Muscle layer of colon (tissue), 2 donors: ENCODE measurements around the gene ERBIN.

ENCODE experiments used
- H3K27ac ChIP-seq: one replicate; pipeline ENCODE4 v1.7.0; 2013; ENCODE audit warnings: low read depth, mild to moderate bottlenecking, low read length, moderate library complexity
- H3K27me3 ChIP-seq, 2 donors: one replicate each; pipeline ENCODE4 v1.7.0; 2013; ENCODE audit warnings: low read length in 2 of 2, mild to moderate bottlenecking in 2 of 2; ENCODE audit not compliant: insufficient read depth in 2 of 2, control insufficient read depth in 1 of 2
- H3K36me3 ChIP-seq: one replicate; pipeline ENCODE4 v1.7.0; 2013; ENCODE audit warnings: mild to moderate bottlenecking, low read length; ENCODE audit not compliant: insufficient read depth
- H3K4me1 ChIP-seq: one replicate; pipeline ENCODE4 v1.7.0; 2013; ENCODE audit warnings: mild to moderate bottlenecking, low read length; ENCODE audit not compliant: insufficient read depth
- H3K4me3 ChIP-seq, 2 donors: one replicate each; pipeline ENCODE4 v1.7.0; 2013; ENCODE audit warnings: low read length in 2 of 2, low read depth in 1 of 2, mild to moderate bottlenecking in 1 of 2, moderate library complexity in 1 of 2
- H3K9ac ChIP-seq: one replicate; pipeline ENCODE4 v1.7.0; 2013; ENCODE audit warnings: low read length
- H3K9me3 ChIP-seq: one replicate; pipeline ENCODE4 v1.7.0; 2013; ENCODE audit warnings: mild to moderate bottlenecking, low read length
- donor health status: abdominal sarcoma.
- donor health status: Adenocarcinoma of cecum.

ERBIN gene

GRCh38 chr5:65919773-65920172, 6.6 kb upstream of the ERBIN start:
- H3K4me3 ChIP-seq, result no peak overlapping the region
- H3K9me3 ChIP-seq, result no peaks in the 10 kb centered on the region
- no peaks in the 10 kb centered on the region for H3K27me3 ChIP-seq
- no peak overlapping the region for H3K9ac ChIP-seq
- no peak overlapping the region for H3K27ac ChIP-seq
- H3K4me1 ChIP-seq, result peaks cover 7% of the 10 kb centered on the region
- H3K36me3 ChIP-seq, result no peaks in the 10 kb centered on the region

DNA sequence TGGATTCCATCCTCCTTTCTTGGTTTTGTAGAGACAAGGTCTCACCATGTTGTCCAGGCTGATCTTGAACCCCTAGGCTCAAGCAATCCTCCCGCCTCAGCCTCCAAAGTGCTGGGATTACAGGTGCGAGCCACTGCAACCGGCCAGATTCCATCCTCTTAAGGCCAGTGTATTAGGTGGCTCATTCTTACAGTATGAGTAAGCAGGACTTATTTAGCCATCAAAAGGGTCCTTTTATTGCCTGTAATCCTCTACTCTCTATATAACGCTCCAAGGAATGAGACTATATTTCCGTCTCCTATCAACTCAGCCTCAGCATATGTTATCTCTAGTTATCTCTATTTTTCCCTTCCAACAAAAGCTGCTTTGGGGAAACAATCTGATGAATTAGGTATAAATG, 3.0 kb upstream of the ERBIN start:
- H3K9ac ChIP-seq, result no peak overlapping the region
- H3K27ac ChIP-seq, result no peak overlapping the region
- no peaks in the 10 kb centered on the region for H3K9me3 ChIP-seq

GRCh38 chr5:65924366-65925043, 1.9 kb upstream of the ERBIN start:
- Histone ChIP-seq H3K4me3 (peak overlapping the region; percentile 67 to 78), H3K36me3 (no peaks in the 10 kb centered on the region), H3K9me3 (no peaks in the 10 kb centered on the region), H3K4me1 (peaks cover 15% of the 10 kb centered on the region), H3K27me3 (no peaks in the 10 kb centered on the region), H3K9ac (peak overlapping the region; percentile 40), H3K27ac (peak overlapping the region; percentile 98)

More for the DNA sequence above, 3.0 kb upstream of the ERBIN start:
- peaks cover 7% of the 10 kb centered on the region for H3K4me1 ChIP-seq
- no peaks in the 10 kb centered on the region for H3K27me3 ChIP-seq
- no peaks in the 10 kb centered on the region for H3K36me3 ChIP-seq
- no peak overlapping the region for H3K4me3 ChIP-seq

- Histone ChIP-seq H3K9me3 (no peaks in the 10 kb centered on the region), H3K9ac (peak overlapping the region; percentile 40), H3K27ac (peak overlapping the region; percentile 98), H3K36me3 (no peaks in the 10 kb centered on the region), H3K4me3 (peak overlapping the region; percentile 67 to 78), H3K27me3 (no peaks in the 10 kb centered on the region), H3K4me1 (peaks cover 15% of the 10 kb centered on the region)
Observed at GRCh38 chr5:65925044-65925600, 1.3 kb upstream of the ERBIN start.

- peaks cover 15% of the 10 kb centered on the region for H3K4me1 ChIP-seq
- H3K9ac ChIP-seq, result peak overlapping the region; percentile 95
- no peaks in the 10 kb centered on the region for H3K27me3 ChIP-seq
- H3K36me3 ChIP-seq, result no peaks in the 10 kb centered on the region
- peak overlapping the region; percentile 92 for H3K27ac ChIP-seq
- no peaks in the 10 kb centered on the region for H3K9me3 ChIP-seq
- H3K4me3 ChIP-seq, result peak overlapping the region; percentile 75 to 88
Observed at GRCh38 chr5:65925601-65926275, 637 bp upstream of the ERBIN start.

DNA sequence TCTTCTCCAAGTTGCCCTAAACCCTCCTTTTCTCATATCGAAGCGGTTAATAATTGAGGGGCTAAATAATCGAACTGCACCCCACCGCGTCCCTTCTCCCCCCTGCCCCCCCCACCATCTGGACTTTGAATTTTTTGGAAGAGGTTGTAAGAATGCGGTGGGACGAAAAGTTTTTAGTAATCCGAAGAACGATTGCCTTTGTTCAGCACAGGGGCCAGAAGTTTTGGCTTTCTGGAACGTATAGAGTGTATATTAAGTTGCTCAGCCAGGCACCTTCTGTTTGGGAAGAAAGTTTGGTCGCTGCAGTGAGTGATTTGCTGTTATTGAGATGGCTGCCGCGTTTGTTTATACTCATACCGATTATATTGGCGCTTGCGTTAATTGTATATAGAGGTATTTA, 518 bp downstream of the ERBIN start:
- Histone ChIP-seq H3K36me3 (no peaks in the 10 kb centered on the region), H3K4me3 (peak overlapping the region; percentile 75 to 88), H3K9ac (peak overlapping the region; percentile 95), H3K9me3 (no peaks in the 10 kb centered on the region), H3K4me1 (peaks cover 15% of the 10 kb centered on the region), H3K27ac (peak overlapping the region; percentile 92), H3K27me3 (no peaks in the 10 kb centered on the region)

DNA sequence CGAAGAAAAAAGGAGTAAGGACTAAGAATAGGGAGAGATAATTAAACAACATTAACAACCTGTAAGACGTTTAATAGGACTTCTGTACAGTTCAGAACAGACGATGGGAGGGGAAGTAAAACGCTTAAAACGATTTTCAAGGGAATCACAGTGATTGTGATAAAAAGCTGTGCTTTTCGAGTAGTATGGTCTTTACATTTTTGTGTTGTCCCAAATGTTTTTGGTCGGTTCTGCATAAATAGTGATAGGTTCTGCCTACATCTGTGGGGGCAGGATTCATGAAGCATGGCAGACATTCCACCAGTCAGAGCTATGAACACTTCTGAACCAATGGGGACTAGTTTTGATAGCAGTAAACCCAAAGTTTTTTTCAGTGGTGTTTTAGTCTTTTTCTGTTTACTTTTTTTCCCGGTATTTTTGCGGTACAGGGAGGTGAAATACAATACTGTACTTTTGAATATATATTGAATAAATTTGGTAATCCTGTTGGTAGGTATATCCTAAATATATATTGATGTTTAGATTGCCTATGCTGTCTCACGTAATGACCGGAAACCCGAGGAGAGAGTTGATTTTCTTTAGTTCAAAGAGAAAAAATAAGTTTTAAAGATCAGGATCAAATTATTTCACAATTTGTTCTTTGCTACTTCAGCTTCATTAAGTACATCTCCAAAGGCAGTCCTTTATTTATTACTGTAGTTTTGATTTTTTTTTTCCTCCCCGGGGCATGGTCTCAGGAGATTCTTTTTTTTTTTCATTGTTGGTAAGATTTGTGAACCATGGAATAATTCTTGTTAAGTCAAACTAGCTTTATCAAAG, 1.3 kb downstream of the ERBIN start:
- Histone ChIP-seq H3K27ac (peak overlapping the region; percentile 92), H3K9ac (peak overlapping the region; percentile 95), H3K36me3 (no peaks in the 10 kb centered on the region), H3K27me3 (no peaks in the 10 kb centered on the region), H3K4me3 (peak overlapping the region; percentile 75 to 88), H3K4me1 (peaks cover 15% of the 10 kb centered on the region), H3K9me3 (no peaks in the 10 kb centered on the region)

- peak overlapping the region; percentile 75 to 88 for H3K4me3 ChIP-seq
- H3K9ac ChIP-seq, result peak overlapping the region; percentile 95
- H3K27me3 ChIP-seq, result no peaks in the 10 kb centered on the region
- H3K27ac ChIP-seq, result peak overlapping the region; percentile 92
- no peaks in the 10 kb centered on the region for H3K9me3 ChIP-seq
- no peaks in the 10 kb centered on the region for H3K36me3 ChIP-seq
- H3K4me1 ChIP-seq, result peaks cover 20% of the 10 kb centered on the region
Observed at GRCh38 chr5:65928322-65928752, 2.0 kb downstream of the ERBIN start.

GRCh38 chr5:65928860-65929259, 2.5 kb downstream of the ERBIN start:
- peak overlapping the region in 1 of 2 donors; percentile 88 for H3K4me3 ChIP-seq
- H3K36me3 ChIP-seq, result no peaks in the 10 kb centered on the region
- H3K27me3 ChIP-seq, result no peaks in the 10 kb centered on the region
- peak overlapping the region; percentile 92 for H3K27ac ChIP-seq
- peaks cover 21% of the 10 kb centered on the region for H3K4me1 ChIP-seq
- peak overlapping the region; percentile 95 for H3K9ac ChIP-seq
- H3K9me3 ChIP-seq, result no peaks in the 10 kb centered on the region

- H3K4me1 ChIP-seq, result peaks cover 31% of the 10 kb centered on the region
Observed at GRCh38 chr5:65932676-65933075, 6.3 kb downstream of the ERBIN start.

GRCh38 chr5:65933295-65933694, 6.9 kb downstream of the ERBIN start:
- no peak overlapping the region for H3K4me3 ChIP-seq
- no peaks in the 10 kb centered on the region for H3K27me3 ChIP-seq
- no peak overlapping the region for H3K9ac ChIP-seq
- no peaks in the 10 kb centered on the region for H3K36me3 ChIP-seq
- peaks cover 31% of the 10 kb centered on the region for H3K4me1 ChIP-seq
- no peaks in the 10 kb centered on the region for H3K9me3 ChIP-seq
- no peak overlapping the region for H3K27ac ChIP-seq

More at GRCh38 chr5:65932676-65933075, 6.3 kb downstream of the ERBIN start:
- H3K27me3 ChIP-seq, result no peaks in the 10 kb centered on the region
- H3K9me3 ChIP-seq, result no peaks in the 10 kb centered on the region
- no peak overlapping the region for H3K9ac ChIP-seq
- H3K27ac ChIP-seq, result no peak overlapping the region
- H3K36me3 ChIP-seq, result no peaks in the 10 kb centered on the region
- H3K4me3 ChIP-seq, result no peak overlapping the region
